NCI-H526 (cell line): Measurements from ENCODE around the gene TMEM185A.
"Not testable (repeated sequence)": the region's sequence is repeated elsewhere in the genome, so short reads cannot be mapped to it uniquely, and the experiment has no call there.

Source experiments
- DNase-seq, 2 experiments: peaks; one replicate each; lab custom pipeline; 2025; lab: John Stamatoyannopoulos, UW

Gene TMEM185A

GRCh38 chrX:149619662-149620061, 11.9 kb downstream of the TMEM185A start:
- DNase-seq, result not testable (repeated sequence)

- DNase-seq, result no peak
Observed at GRCh38 chrX:149618871-149619270, 12.7 kb downstream of the TMEM185A start.

GRCh38 chrX:149611623-149612175, 19.9 kb downstream of the TMEM185A start:
- DNase-seq, result no peak

- DNase-seq, result no peak
Observed at GRCh38 chrX:149610511-149610910, 21.1 kb downstream of the TMEM185A start.

GRCh38 chrX:149607699-149608098, 23.9 kb downstream of the TMEM185A start:
- DNase-seq, result no peak

GRCh38 chrX:149605248-149605885, 26.2 kb downstream of the TMEM185A start:
- DNase-seq, result not testable (repeated sequence)

- DNase-seq, result not testable (repeated sequence)
Observed at GRCh38 chrX:149598603-149599002, 33.0 kb downstream of the TMEM185A start.

- DNase-seq, result not testable (repeated sequence)
Observed at GRCh38 chrX:149595943-149596342, 35.6 kb downstream of the TMEM185A start.

- DNase-seq, result not testable (repeated sequence)
Observed at GRCh38 chrX:149595214-149595613, 36.4 kb downstream of the TMEM185A start, which contains the start of gene HSFX2. Gene HSFX2, minus strand, starts transcription at chrX:149595314. Its CDS starts 614 bp downstream, at chrX:149594700.

- DNase-seq, result not testable (repeated sequence)
Observed at GRCh38 chrX:149590993-149591392, 40.6 kb downstream of the TMEM185A start.

GRCh38 chrX:149587359-149587758, 44.2 kb downstream of the TMEM185A start, which contains the start of gene MAGEA9B:
Gene MAGEA9B, minus strand, starts transcription at chrX:149587459. Its CDS starts 4,280 bp downstream, at chrX:149583179.
- DNase-seq, result not testable (repeated sequence)

- not testable (repeated sequence) for DNase-seq
Observed at GRCh38 chrX:149585631-149586030, 46.0 kb downstream of the TMEM185A start.

GRCh38 chrX:149573456-149573855, 58.1 kb downstream of the TMEM185A start:
- not testable (repeated sequence) for DNase-seq

- DNase-seq, result no peak
Observed at GRCh38 chrX:149572743-149573142, 58.8 kb downstream of the TMEM185A start.

GRCh38 chrX:149571770-149572169, 59.8 kb downstream of the TMEM185A start:
- DNase-seq, result no peak

GRCh38 chrX:149570668-149571067, 60.9 kb downstream of the TMEM185A start:
- no peak for DNase-seq

GRCh38 chrX:149569770-149570169, 61.8 kb downstream of the TMEM185A start:
- no peak for DNase-seq

GRCh38 chrX:149568701-149569296, 62.8 kb downstream of the TMEM185A start:
- DNase-seq, result no peak

GRCh38 chrX:149567621-149568417, 63.8 kb downstream of the TMEM185A start:
- no peak for DNase-seq

GRCh38 chrX:149563359-149563758, 68.2 kb downstream of the TMEM185A start:
- DNase-seq, result no peak

- DNase-seq, result not testable (repeated sequence)
Observed at GRCh38 chrX:149555251-149555650, 76.3 kb downstream of the TMEM185A start.

- not testable (repeated sequence) for DNase-seq
Observed at GRCh38 chrX:149551939-149552248, 79.7 kb downstream of the TMEM185A start.
